ENCODE measurements around the gene SHD.
"Not testable (repeated sequence)": the region's sequence is repeated elsewhere in the genome, so short reads cannot be mapped to it uniquely, and the experiment has no call there.

SHD gene

DNA sequence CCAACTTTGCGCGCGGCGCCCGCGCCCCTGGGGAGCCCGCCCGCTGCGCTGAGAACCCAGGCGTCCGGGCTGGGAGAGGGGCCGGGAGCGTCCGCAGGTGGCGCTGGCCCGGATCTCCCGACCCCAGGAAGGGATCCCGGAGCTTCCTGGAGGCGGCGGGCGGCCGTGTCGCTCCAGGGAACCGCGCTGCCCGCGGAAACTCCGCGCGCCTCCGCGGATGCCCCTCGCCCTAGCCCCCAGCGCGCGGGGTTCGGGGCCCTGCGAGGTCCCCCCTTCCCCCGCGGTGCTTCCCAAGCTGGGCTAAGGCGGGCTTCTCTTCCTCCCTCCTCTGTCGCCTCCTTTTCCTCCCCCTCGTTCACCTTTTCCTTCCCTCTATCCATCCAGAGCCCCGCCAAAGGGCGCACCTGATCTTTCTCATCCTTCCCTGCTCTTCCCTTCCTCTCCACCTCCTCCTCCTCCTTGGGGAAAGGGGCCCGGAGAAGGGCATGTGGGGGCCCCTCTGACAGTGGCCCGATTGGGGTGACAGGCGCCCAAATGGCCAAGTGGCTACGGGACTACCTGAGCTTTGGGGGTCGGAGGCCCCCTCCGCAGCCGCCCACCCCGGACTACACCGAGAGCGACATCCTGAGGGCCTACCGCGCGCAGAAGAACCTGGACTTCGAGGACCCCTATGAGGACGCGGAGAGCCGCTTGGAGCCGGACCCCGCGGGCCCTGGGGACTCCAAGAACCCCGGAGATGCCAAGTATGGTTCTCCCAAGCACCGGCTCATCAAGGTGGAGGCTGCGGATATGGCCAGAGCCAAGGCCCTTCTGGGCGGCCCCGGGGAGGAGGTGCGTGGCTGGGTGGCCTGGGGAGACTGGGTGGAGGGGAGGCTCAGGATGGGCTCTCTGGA is 710 bp downstream of the SHD start:
- Histone ChIP-seq H3K9me3 (ENCODE audit: control insufficient read depth, low read length) (no peaks in the 10 kb centered on the region), H3K4me3 (ENCODE audit: insufficient read depth, low read depth, low read length, poor library complexity, severe bottlenecking) (peak overlapping the region; percentile 8), H3K27ac (ENCODE audit: insufficient read depth, low read length, poor library complexity, severe bottlenecking) (no peak overlapping the region), H3K36me3 (ENCODE audit: control insufficient read depth, insufficient read depth, low read length) (no peaks in the 10 kb centered on the region), H3K27me3 (replicated peaks; ENCODE audit: control insufficient read depth, insufficient read depth, low read length, poor library complexity, severe bottlenecking) (peaks cover 18% of the 10 kb centered on the region), H3K4me1 (ENCODE audit: control insufficient read depth, insufficient read depth, low read length, poor library complexity, severe bottlenecking) (peaks cover 10% of the 10 kb centered on the region)
- DNase-seq: no peak

DNA sequence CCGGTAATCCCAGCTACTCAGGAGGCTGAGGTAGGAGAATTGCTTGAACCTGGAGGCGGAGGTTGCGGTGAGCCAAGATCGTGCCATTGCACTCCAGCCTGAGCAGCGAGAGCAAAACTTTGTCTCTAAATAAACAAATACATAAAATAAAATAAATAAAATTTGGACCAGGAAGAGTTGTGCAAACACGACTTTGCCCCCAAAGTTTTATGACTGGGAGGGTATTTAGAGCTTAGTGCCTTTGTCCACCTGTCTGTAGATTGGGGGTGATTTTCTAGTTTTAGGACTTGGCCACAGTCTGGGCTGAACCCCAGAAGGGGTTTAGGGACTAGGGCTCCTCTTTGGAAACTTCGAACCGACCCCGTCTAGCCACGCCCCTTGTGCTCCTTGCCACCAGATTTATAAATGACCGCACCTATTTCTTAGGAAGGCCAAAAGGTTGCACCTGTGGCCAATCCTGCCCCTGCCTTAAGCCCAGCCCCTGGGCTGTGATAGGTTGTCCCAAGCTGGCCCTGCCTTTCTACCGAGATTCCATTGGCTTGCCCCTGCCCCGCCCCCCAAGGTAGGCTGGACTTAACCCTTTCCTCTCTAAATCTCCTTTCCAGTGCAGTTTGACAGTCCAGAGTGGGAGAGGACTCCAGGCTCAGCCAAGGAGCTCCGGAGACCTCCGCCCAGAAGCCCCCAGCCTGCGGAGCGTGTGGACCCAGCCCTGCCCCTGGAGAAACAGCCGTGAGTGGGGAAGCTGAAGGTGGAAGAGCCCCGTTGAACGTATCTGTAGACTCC is 5.3 kb downstream of the SHD start:
- DNase-seq: no peak
- no peaks in the 10 kb centered on the region for H3K9me3 ChIP-seq (ENCODE audit: control insufficient read depth, low read length)
- H3K27me3 ChIP-seq (replicated peaks; ENCODE audit: control insufficient read depth, insufficient read depth, low read length, poor library complexity, severe bottlenecking): peaks cover 10% of the 10 kb centered on the region
- H3K27ac ChIP-seq (ENCODE audit: insufficient read depth, low read length, poor library complexity, severe bottlenecking): no peak overlapping the region
- peaks cover 8% of the 10 kb centered on the region for H3K4me1 ChIP-seq (ENCODE audit: control insufficient read depth, insufficient read depth, low read length, poor library complexity, severe bottlenecking)
- no peaks in the 10 kb centered on the region for H3K36me3 ChIP-seq (ENCODE audit: control insufficient read depth, insufficient read depth, low read length)
- no peak overlapping the region for H3K4me3 ChIP-seq (ENCODE audit: insufficient read depth, low read depth, low read length, poor library complexity, severe bottlenecking)

DNA sequence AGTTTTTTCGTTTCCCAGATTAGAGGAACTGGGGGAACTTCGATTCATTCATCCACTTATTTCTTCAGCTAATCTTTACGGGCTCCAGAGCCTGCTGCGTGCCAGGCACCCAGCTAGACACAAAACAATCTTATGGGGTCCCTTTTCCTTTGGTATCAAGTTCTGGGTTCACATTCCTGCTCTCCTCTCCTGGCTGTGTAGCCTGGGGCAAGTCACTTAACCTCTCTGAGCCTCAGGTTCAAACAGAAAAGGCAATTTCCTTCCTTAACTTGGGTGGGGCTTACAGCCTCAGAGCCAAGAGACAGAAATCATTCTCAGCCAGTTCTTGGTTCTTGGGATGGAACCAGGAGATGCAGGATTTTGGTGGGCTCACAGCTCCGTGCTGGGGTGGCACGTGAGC is 5.9 kb downstream of the SHD start:
- Histone ChIP-seq H3K27me3 (replicated peaks; ENCODE audit: control insufficient read depth, insufficient read depth, low read length, poor library complexity, severe bottlenecking) (peaks cover 4% of the 10 kb centered on the region), H3K36me3 (ENCODE audit: control insufficient read depth, insufficient read depth, low read length) (no peaks in the 10 kb centered on the region), H3K27ac (ENCODE audit: insufficient read depth, low read length, poor library complexity, severe bottlenecking) (no peak overlapping the region), H3K4me3 (ENCODE audit: insufficient read depth, low read depth, low read length, poor library complexity, severe bottlenecking) (no peak overlapping the region), H3K9me3 (ENCODE audit: control insufficient read depth, low read length) (no peaks in the 10 kb centered on the region), H3K4me1 (ENCODE audit: control insufficient read depth, insufficient read depth, low read length, poor library complexity, severe bottlenecking) (peaks cover 2% of the 10 kb centered on the region)
- no peak for DNase-seq

DNA sequence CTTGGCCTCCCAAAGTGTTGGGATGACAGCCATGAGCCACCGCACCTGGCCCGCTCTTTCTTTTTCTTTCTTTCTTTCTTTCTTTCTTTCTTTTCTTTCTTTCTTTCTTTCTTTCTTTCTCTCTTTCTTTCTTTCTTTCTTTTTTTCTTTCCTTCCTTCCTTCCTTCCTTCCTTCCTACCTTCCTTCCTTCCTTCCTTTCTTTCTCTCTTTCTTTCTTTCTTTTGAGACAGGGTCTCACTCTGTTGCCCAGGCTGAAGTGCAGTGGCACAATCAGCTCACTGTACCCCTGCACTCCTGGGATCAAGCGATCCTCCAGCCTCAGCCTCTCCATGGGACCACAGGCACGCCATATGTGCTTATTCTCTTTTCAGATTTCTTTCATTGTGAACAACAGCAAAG is 7.1 kb downstream of the SHD start:
- H3K27ac ChIP-seq (ENCODE audit: insufficient read depth, low read length, poor library complexity, severe bottlenecking); H3K4me1 ChIP-seq (ENCODE audit: control insufficient read depth, insufficient read depth, low read length, poor library complexity, severe bottlenecking); H3K9me3 ChIP-seq (ENCODE audit: control insufficient read depth, low read length); H3K36me3 ChIP-seq (ENCODE audit: control insufficient read depth, insufficient read depth, low read length); H3K27me3 ChIP-seq (replicated peaks; ENCODE audit: control insufficient read depth, insufficient read depth, low read length, poor library complexity, severe bottlenecking); H3K4me3 ChIP-seq (ENCODE audit: insufficient read depth, low read depth, low read length, poor library complexity, severe bottlenecking); DNase-seq: not testable (repeated sequence)

DNA sequence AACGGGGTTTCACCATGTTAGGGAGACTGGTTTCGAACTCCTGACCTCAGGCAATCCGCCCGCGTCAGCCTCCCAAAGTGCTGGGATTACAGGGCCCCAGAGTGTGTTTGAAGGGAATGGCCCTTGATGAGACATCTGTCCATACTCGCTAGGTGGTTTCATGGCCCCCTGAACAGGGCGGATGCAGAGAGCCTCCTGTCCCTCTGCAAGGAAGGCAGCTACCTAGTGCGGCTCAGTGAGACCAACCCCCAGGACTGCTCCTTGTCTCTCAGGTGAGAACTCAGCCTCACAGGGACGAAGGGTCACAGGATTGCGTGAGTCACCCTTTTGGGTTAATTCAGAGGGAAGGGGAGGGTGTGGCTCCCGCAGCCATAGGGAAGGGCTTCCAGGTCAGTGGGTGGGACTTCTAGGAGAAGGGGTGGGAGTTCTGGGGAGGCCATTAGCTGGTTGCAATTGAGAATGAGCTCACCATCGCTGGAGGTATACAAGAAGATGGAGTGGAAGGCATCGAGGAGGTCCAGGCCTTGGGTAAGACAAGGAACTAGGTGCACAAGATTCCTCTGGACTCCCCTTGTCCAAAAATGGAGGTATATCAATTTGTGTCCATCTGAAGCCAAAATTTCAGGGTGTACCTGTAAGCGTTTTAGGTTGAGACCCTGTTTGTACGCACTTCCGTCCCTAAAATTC is 9.2 kb downstream of the SHD start:
- Histone ChIP-seq H3K4me3 (ENCODE audit: insufficient read depth, low read depth, low read length, poor library complexity, severe bottlenecking) (no peak overlapping the region), H3K36me3 (ENCODE audit: control insufficient read depth, insufficient read depth, low read length) (no peaks in the 10 kb centered on the region), H3K4me1 (ENCODE audit: control insufficient read depth, insufficient read depth, low read length, poor library complexity, severe bottlenecking) (no peaks in the 10 kb centered on the region), H3K27me3 (replicated peaks; ENCODE audit: control insufficient read depth, insufficient read depth, low read length, poor library complexity, severe bottlenecking) (no peaks in the 10 kb centered on the region), H3K27ac (ENCODE audit: insufficient read depth, low read length, poor library complexity, severe bottlenecking) (no peak overlapping the region), H3K9me3 (ENCODE audit: control insufficient read depth, low read length) (no peaks in the 10 kb centered on the region)
- no peak for DNase-seq

DNA sequence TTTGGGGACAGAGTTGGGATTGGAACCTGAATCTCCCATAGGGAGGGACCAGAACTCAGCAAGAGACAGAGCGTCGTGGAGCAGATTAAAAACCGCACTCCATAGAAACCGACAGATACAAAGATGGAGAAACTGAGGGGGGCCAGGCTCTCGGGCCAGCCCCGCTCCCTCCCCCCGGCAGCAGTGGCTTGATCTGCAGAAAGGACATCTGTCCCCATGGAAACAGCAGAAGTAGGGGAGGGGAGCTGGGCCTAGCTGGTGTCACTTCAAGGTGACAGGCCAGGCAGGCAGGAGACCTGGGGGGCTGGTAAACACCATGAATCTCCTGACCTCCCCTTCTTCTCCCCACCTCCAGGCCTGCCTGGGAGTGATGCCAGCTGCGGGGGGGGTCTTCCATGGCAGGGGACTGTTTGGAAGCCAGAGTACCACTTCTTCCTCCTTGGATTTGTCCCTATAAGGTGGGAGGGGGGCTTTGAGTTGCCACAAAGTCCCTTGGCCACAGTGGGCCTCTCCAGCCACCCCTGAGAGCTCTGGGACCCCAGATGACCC is 12.2 kb downstream of the SHD start:
- no peaks in the 10 kb centered on the region for H3K36me3 ChIP-seq (ENCODE audit: control insufficient read depth, insufficient read depth, low read length)
- no peak overlapping the region for H3K27ac ChIP-seq (ENCODE audit: insufficient read depth, low read length, poor library complexity, severe bottlenecking)
- no peak for DNase-seq
- no peaks in the 10 kb centered on the region for H3K4me1 ChIP-seq (ENCODE audit: control insufficient read depth, insufficient read depth, low read length, poor library complexity, severe bottlenecking)
- no peak overlapping the region for H3K4me3 ChIP-seq (ENCODE audit: insufficient read depth, low read depth, low read length, poor library complexity, severe bottlenecking)
- no peaks in the 10 kb centered on the region for H3K27me3 ChIP-seq (replicated peaks; ENCODE audit: control insufficient read depth, insufficient read depth, low read length, poor library complexity, severe bottlenecking)
- no peaks in the 10 kb centered on the region for H3K9me3 ChIP-seq (ENCODE audit: control insufficient read depth, low read length)

DNA sequence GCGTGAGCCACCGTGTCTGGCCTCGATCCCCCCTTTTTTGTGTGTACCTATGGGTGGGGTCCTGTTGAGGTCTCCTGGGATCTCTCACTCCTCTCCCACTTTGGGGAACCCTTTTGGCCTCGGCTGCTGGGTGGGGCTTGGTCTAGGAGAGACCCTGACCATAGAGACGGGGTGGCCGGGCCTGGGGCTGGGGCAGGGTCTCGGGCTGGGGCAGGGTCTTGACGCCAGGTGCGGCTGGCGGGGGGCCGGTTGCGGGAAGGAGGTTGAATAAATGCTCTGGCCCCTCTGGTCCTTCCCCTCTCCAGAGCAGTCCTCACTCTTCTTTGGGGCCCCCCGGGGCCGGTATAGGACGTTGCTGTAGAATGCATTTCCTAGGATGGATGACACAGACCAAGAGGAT is 13.4 kb downstream of the SHD start:
- Histone ChIP-seq H3K4me1 (ENCODE audit: control insufficient read depth, insufficient read depth, low read length, poor library complexity, severe bottlenecking) (no peaks in the 10 kb centered on the region), H3K27ac (ENCODE audit: insufficient read depth, low read length, poor library complexity, severe bottlenecking) (no peak overlapping the region), H3K4me3 (ENCODE audit: insufficient read depth, low read depth, low read length, poor library complexity, severe bottlenecking) (no peak overlapping the region), H3K27me3 (replicated peaks; ENCODE audit: control insufficient read depth, insufficient read depth, low read length, poor library complexity, severe bottlenecking) (no peaks in the 10 kb centered on the region), H3K36me3 (ENCODE audit: control insufficient read depth, insufficient read depth, low read length) (no peaks in the 10 kb centered on the region), H3K9me3 (ENCODE audit: control insufficient read depth, low read length) (no peaks in the 10 kb centered on the region)
- no peak for DNase-seq

DNA sequence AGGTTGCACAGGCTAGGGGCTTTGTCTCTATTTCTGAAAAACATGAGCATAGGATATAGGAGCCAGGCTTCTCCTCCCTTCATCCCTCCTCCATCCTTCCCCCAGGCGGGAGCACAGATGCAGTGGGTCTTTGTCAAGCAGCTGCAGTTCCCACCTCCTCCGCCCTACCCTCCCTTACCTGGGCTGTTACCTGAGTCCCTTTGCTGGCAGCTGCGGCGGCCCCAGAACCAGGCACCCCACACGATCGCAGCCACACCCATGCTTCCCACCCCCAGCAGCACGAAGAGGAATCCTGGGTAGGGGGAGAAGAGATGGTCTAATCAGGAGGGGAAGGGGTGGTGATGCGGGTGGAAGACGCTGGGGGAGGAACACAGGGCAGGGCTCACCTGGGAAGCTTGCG is 15.3 kb downstream of the SHD start:
- Histone ChIP-seq H3K27me3 (replicated peaks; ENCODE audit: control insufficient read depth, insufficient read depth, low read length, poor library complexity, severe bottlenecking) (no peaks in the 10 kb centered on the region), H3K36me3 (ENCODE audit: control insufficient read depth, insufficient read depth, low read length) (no peaks in the 10 kb centered on the region), H3K9me3 (ENCODE audit: control insufficient read depth, low read length) (no peaks in the 10 kb centered on the region), H3K4me1 (ENCODE audit: control insufficient read depth, insufficient read depth, low read length, poor library complexity, severe bottlenecking) (no peaks in the 10 kb centered on the region), H3K4me3 (ENCODE audit: insufficient read depth, low read depth, low read length, poor library complexity, severe bottlenecking) (no peak overlapping the region), H3K27ac (ENCODE audit: insufficient read depth, low read length, poor library complexity, severe bottlenecking) (no peak overlapping the region)
- no peak for DNase-seq

DNA sequence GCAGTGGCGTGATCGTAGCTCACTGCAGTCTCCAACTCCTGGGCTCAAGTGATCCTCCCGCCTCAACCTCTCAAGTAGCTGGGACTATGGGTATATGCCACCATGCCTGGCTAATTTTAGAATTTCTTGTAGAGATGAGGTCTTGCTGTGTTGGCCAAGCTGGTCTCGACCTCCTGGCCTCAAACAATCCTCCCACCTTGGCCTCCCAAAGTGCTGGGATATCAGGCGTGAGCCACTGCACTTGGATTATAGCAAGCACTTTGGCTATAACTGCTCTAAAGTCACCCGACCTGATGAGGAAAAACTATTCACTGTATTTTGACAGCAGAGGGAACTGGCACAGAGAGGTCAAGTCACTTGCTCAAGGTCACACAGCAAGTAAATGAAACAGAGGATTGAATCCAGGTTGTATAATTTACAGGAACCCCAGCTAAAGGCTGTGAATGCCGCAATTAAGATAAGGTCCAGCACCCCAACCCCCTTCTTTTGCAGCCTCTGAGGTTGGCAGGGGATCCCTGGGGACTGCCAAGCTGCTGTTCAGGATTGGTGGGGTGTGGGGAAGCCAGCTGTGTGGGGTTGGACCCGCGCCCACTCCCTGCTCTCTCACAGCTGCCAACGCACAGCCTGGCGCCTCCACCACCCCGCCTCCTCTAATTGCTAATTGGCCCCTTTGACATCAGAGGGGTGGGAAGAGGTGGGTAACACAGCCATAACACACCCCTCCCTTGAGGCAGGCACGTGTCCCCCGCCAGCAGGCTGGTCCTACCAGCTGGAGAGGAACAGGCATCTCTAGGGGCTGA is 17.1 kb downstream of the SHD start:
- no peaks in the 10 kb centered on the region for H3K27me3 ChIP-seq (replicated peaks; ENCODE audit: control insufficient read depth, insufficient read depth, low read length, poor library complexity, severe bottlenecking)

More for the DNA sequence above, 17.1 kb downstream of the SHD start:
- Histone ChIP-seq H3K36me3 (ENCODE audit: control insufficient read depth, insufficient read depth, low read length) (no peaks in the 10 kb centered on the region), H3K27ac (ENCODE audit: insufficient read depth, low read length, poor library complexity, severe bottlenecking) (no peak overlapping the region), H3K4me3 (ENCODE audit: insufficient read depth, low read depth, low read length, poor library complexity, severe bottlenecking) (no peak overlapping the region), H3K9me3 (ENCODE audit: control insufficient read depth, low read length) (no peaks in the 10 kb centered on the region), H3K4me1 (ENCODE audit: control insufficient read depth, insufficient read depth, low read length, poor library complexity, severe bottlenecking) (no peaks in the 10 kb centered on the region)
- no peak for DNase-seq

Measured in effector memory CD4-positive, alpha-beta T cell (primary cell).